Brain microvascular endothelial cell (primary cell): Measurements from ENCODE around the gene DENND2C.

ENCODE experiments used
- DNase-seq: peaks from one replicate; pipeline ENCODE4 v3.0.0-alpha.2; 2020
- H3K27ac ChIP-seq: fragments of 250-450 bp; sonication (Bioruptor Pico); 2 replicates; pipeline ENCODE4 v1.5.1; 2020; ENCODE audit warnings: mild to moderate bottlenecking, moderate library complexity
- H3K27me3 ChIP-seq: fragments of 250-450 bp; sonication (Bioruptor Pico); replicated peaks from 2 replicates; pipeline ENCODE4 v1.5.1; 2020; ENCODE audit warnings: mild to moderate bottlenecking
- H3K36me3 ChIP-seq: fragments of 250-450 bp; sonication (Bioruptor Pico); replicated peaks from 2 replicates; pipeline ENCODE4 v1.5.1; 2020; ENCODE audit warnings: mild to moderate bottlenecking
- H3K4me3 ChIP-seq: 2 replicates; pipeline ENCODE4 v1.5.1; 2011; ENCODE audit warnings: low read depth, mild to moderate bottlenecking, control low read depth, low read length, moderate library complexity
- CTCF ChIP-seq: IDR thresholded peaks from 2 replicates; pipeline ENCODE4 v1.5.1; 2011; ENCODE audit warnings: low read depth, mild to moderate bottlenecking, moderate library complexity, low read length, control low read depth, inconsistent platforms; ENCODE audit errors: missing control alignments
- in situ Hi-C: cut with HindIII; loops from 2 replicates; pipeline ENCODE4 v1.10.0; 2017; ENCODE audit warnings: low sequenced_read_pairs, low pct_ligation_motif_present

Gene DENND2C

GRCh38 chr1:114669562-114670082 lies at the start of gene DENND2C:
Gene DENND2C, minus strand, starts transcription at chr1:114670049. Its CDS starts 44,065 bp downstream, at chr1:114625984.
- no peaks in the 10 kb centered on the region for H3K36me3 ChIP-seq
- in situ Hi-C loops, result no loop called here
- no peak for DNase-seq
- peak within 1 kb of the TSS; percentile 5 for H3K27ac ChIP-seq
- H3K4me3 ChIP-seq, result peak within 1 kb of the TSS; percentile 76
- peak; percentile 20 for TF ChIP-seq CTCF
- no peaks in the 10 kb centered on the region for H3K27me3 ChIP-seq

- peaks cover 62% of the 10 kb centered on the region for H3K36me3 ChIP-seq
- no peak overlapping the region for H3K4me3 ChIP-seq
- peak; percentile 51 for DNase-seq
- H3K27ac ChIP-seq, result peak overlapping the region; percentile 74
- in situ Hi-C loops, result no loop called here
- H3K27me3 ChIP-seq, result no peaks in the 10 kb centered on the region
- no peak for TF ChIP-seq CTCF
Observed at GRCh38 chr1:114719424-114719787, 49.6 kb upstream of the DENND2C start.

- peak; percentile 72 for DNase-seq
- no peaks in the 10 kb centered on the region for H3K27me3 ChIP-seq
- no peak for TF ChIP-seq CTCF
- H3K4me3 ChIP-seq, result no peak overlapping the region
- peak overlapping the region; percentile 74 for H3K27ac ChIP-seq
- in situ Hi-C loops, result no loop called here
- H3K36me3 ChIP-seq, result peaks cover 60% of the 10 kb centered on the region
Observed at GRCh38 chr1:114718661-114719423, 49.0 kb upstream of the DENND2C start.

GRCh38 chr1:114716304-114717170 lies 46.7 kb upstream of the DENND2C start, which contains the start of gene NRAS:
Gene NRAS, minus strand, starts transcription at chr1:114716771. Its CDS starts 611 bp downstream, at chr1:114716160.
- peak; percentile 91 for DNase-seq
- Histone ChIP-seq H3K27me3 (no peaks in the 10 kb centered on the region), H3K27ac (peak within 1 kb of the TSS; percentile 98), H3K36me3 (peaks cover 60% of the 10 kb centered on the region), H3K4me3 (peak within 1 kb of the TSS; percentile 98)
- in situ Hi-C loops, result no loop called here
- no peak for TF ChIP-seq CTCF

- no peak for TF ChIP-seq CTCF
- H3K27me3 ChIP-seq, result no peaks in the 10 kb centered on the region
- DNase-seq, result no peak
- in situ Hi-C loops, result no loop called here
- peak overlapping the region; percentile 98 for H3K4me3 ChIP-seq
- H3K27ac ChIP-seq, result peak overlapping the region; percentile 98
- H3K36me3 ChIP-seq, result peaks cover 63% of the 10 kb centered on the region
Observed at GRCh38 chr1:114715952-114716303, 46.1 kb upstream of the DENND2C start.
